Measurements from ENCODE around the gene KIRREL1.

Gene KIRREL1

GRCh38 chr1:158007667-158008386 lies 14.4 kb downstream of the KIRREL1 start:
- DNase-seq = no peak

- DNase-seq = no peak
Observed at GRCh38 chr1:158008630-158009029, 15.2 kb downstream of the KIRREL1 start.

DNA sequence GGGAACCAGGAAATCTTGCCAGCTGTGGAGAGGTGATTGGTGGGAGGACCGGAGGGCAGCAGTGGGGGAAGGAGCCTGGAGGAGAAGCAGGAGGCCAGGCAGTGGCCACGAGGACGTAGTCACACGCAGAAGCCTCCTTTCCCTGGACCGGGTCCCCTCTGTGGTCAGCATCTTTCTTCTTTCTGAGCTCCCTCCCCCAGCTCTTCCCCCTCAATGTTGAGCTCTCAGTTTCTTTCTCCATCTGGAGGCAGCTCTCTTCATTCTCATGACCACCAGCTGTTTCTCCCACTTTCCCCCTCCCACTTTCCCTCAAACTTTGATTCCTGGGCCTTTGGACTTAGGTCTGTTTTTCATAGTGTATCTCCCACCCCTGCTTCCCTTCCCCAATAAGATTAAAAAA lies 18.3 kb downstream of the KIRREL1 start:
- DNase-seq = no peak

- no peak for DNase-seq
Observed at GRCh38 chr1:158013840-158014730, 20.6 kb downstream of the KIRREL1 start.

DNA sequence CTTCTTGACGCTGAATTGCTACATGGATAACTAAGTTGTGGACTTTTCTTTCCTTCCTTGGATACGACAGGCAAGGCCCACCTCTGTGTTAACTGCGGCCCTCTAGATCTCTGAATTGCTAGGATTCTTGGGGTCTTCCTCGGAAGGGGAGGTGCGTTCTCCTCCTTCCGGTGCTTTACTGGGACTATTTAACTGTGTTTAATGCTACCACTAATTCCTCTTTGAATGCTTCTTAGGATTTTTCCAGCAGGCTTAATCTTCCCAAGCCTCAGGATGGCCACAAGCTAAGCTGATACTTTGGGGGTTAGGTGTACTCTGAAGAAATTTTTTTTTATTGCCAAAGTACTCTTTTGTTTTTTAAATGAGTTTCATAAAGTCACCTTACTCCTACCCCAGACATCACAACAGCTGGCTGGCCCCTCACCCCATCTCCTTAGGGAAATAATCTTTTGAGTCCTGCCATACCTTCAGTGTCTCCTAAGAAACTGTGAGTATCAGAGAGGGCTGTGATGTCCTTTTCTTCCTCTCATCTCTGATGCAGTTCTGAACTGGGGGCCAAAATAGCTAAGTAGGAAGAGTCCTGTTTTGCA lies 21.4 kb downstream of the KIRREL1 start:
- DNase-seq = no peak

DNA sequence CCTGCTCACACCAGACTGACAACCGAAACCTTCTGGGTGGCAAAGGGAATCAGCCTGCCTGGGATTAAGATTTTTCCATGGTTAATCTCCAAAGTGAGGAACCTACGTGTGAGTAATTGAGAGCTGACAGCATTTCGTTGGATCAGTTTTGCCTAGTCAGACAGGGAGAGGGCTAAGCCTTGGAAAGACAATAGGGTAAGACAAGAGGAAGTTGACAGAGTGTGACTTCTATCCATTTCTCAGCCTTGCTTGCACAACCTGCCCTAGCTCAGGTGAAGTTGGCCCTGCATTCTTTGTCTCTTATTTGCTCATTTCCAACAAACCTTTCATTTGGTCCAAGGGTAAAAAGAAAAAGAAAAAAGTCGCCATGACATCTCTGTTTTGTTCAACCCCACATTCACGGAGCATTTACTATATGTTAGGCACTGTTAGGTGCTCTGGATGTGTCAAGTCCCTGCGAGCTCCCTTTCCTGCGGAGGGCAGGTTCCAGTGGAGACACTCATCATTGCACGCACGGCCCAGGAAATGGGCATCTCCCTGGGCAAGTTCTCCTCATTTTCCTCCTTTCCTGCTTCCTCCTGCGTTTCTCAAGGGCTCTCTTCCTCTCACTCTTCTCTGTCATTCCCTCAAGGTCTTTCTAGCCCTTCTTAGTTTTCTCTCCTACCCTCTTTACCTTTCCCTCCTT lies 23.3 kb downstream of the KIRREL1 start:
- no peak for DNase-seq

- no peak for DNase-seq
Observed at GRCh38 chr1:158017800-158018595, 24.6 kb downstream of the KIRREL1 start.

GRCh38 chr1:158019171-158019868 lies 25.9 kb downstream of the KIRREL1 start:
- DNase-seq = no peak

DNA sequence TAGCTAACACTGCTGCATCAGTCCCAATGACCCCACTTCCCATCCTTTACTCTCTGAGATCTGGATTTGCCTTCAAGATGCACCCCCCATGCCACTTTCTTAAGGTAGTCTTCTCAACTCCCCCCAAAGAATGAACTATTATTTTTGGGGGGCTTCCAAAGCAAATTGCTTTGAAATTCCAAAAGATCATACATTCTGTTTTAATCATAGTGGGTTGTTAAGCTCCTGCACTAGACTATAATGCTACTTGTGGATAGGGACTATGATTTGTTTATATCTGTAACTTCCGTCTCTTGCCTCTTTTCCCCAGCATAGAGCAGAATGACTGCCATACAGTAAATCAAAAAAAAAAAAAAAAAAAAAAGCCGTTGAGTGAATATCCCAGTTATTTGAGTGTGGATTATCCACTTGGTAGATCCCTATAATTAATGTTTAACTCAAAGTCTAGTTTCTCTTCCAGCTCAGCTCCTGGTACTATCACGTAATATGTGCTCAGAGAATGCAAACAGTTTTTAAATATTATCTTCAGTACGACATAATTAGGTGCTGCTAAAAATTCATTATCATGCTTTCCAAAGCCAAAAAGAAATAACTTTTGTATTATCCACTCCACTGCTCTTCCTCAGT lies 26.9 kb downstream of the KIRREL1 start:
- DNase-seq = no peak

DNA sequence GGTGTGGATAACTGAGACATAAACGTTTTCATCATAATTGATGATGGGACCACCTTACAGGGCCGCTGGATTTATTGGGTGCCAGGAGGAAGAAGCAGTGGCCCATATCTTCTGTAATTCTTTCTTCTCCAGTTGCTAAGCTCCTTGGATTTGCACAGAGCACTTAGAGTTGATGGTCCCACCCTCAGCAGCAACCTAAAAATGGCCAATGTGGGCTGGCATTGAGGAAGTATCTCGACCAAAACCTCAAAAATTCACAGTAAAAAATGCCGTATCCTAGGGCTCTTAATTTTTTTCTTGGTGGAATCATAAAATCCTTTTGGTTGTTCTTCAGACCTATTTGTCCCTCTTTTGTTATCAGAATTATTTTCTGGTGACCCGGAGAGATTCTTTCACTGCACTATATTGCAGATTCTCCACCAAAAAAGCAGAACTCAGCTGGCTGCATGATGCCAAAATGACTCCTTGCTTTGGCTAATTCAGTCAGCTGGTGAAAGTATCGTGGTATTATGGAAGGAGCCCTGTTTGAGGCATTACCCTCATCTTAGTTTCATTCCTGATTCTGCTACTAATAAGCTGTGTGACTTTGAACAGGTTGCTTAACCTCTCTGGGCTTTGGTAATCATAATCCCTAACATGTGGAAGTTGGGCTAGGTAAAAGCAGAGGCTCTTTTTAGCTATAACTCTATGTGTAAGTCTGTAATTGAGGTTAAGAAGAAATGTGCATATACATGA lies 27.6 kb downstream of the KIRREL1 start:
- DNase-seq = no peak

DNA sequence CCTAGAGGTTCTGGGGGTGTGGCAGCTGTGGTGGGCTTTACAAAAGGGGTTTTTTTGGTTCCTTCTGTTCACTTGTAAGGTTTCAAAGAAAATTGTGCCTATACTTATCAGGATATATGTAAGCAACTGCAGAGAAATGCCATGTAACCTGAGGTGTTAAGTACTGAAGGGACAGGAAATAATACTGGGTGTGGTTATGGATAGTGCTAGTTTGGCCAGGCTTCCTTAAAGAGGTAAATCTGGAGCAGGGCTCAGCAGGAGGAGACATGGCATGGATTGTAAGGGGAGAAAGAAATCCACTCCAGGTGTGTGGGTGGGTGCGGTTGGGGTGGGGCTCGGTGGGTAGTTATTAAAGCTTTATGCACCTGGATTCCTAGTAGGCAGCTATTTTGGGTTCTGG lies 28.3 kb downstream of the KIRREL1 start:
- no peak for DNase-seq

- no peak for DNase-seq
Observed at GRCh38 chr1:158022554-158023312, 29.3 kb downstream of the KIRREL1 start.

DNA sequence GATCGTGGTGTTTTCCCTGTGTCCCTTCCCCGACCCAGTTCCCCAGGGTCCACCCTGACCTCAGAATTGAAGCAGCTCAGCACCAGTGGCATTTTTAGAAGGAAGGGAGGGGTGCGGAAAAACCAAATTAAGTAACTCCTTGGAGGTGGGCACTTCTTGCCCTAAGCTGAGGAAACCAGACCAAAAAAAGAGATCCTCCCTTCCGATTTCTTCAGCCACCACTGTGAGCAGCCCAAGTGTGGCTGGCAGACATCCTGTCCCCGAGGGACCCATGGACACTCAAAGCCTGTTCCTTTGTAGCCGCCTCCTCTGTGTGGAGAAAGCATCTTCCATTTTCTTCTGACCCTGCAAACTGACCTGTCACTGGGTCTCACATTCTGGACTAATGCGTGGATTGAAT lies 31.3 kb downstream of the KIRREL1 start:
- no peak for DNase-seq

DNA sequence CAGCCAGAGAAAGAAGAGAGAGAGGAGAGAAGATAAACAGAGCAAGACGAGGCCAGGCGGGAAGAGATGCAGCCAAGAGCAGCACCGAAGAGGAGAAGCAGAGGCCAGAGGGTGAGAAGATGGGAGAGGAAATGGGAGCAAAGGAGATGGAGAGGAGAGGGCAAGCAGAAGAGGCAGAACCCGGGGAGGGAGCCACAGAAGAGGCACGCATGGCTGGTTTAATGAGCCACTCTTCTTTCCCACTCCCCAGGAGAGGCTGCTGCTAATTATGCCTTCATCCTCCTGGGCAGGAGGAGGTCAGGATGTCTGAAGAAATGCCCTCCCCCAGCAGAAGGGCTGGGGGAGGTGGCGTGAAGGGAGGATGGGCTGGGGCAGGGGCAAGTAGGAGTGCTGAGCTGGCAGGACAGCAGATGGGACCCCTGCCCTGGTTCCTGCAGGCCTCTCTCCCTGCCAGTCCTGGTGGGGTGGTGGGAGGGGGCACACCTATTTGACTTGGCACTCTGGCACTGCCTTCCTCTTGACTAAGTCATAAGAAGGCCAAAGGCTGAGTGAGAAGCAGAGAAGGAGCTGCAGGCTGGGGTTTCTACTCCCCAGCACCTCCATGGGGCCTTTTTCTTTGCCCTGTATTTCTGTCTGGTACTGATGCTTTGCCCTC lies 32.3 kb downstream of the KIRREL1 start:
- DNase-seq = no peak

GRCh38 chr1:158026651-158027050 lies 33.2 kb downstream of the KIRREL1 start:
- no peak for DNase-seq

- DNase-seq = no peak
Observed at GRCh38 chr1:158027508-158027907, 34.1 kb downstream of the KIRREL1 start.

GRCh38 chr1:158028969-158029368 lies 35.5 kb downstream of the KIRREL1 start:
- DNase-seq = no peak

DNA sequence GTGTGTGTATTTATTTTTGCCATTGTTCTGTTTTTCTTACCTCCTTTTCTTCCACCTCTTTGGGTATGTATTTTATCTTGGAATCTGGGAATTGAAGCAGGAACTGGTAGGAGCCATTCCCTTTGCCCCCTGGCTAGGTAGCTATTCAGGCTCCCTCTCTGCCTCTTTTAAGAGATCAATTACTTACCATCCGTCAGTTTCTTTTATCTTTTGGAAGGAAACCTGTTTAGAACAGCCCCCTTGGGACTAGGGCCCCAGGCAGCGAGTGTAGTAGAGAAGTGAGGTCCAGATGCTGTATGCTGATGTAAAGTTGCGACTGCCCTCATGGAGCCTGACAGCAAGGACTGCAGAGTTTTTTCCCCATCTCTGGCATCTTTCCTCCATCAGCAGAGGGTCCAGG lies 41.6 kb downstream of the KIRREL1 start:
- no peak for DNase-seq

DNA sequence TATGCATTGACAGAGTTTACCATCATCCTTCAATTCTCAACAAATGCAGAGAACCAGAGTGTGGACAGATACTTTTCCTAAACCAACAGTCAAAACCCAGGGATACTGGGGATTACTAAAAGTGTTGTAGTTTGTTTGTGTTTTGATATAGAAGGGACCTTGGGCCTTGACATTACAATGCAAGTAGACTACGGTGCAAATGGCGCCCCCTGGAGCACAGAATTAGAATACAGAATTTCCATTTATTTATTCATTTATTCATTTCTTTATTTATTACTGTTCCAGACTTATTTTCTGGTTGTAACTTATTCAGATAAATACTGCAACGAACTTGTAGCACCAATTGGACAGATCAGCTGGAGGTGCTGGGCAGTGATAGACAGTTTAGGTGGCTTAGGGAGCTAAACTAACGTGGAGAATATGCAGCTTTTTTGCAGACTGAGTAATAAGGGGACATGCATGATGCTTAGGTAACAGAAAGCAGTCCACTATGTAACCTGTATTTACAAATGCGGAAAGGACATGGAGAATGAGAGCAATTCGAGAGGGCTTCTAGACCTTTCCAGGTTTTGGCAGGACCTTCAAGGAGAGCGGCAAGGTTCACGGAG lies 42.6 kb downstream of the KIRREL1 start:
- DNase-seq = peak; percentile 22 to 29
